HG02623 (cell line): Measurements from ENCODE around the gene HOXA6.

Experiments used
- ATAC-seq: cut with Tn5 transposase; IDR thresholded peaks from one replicate; pipeline ENCODE4 v1.9.1; 2021; ENCODE audit warnings: moderate library complexity; ENCODE audit not compliant: unreplicated experiment

The HOXA6 gene

GRCh38 chr7:27173956-27174873, 26.6 kb upstream of the HOXA6 start, which contains the start of gene HOXA10:
TSS of gene HOXA10 (minus strand) at chr7:27174320. CDS start at chr7:27174306, 14 bp downstream.
- no peak for ATAC-seq

- no peak for ATAC-seq
Observed at GRCh38 chr7:27173511-27173955, 26.0 kb upstream of the HOXA6 start.

GRCh38 chr7:27172823-27173510, 25.4 kb upstream of the HOXA6 start:
- ATAC-seq: no peak

GRCh38 chr7:27172315-27172774, 24.8 kb upstream of the HOXA6 start:
- no peak for ATAC-seq

GRCh38 chr7:27171637-27172314, 24.2 kb upstream of the HOXA6 start:
- ATAC-seq: no peak

- no peak for ATAC-seq
Observed at GRCh38 chr7:27171325-27171636, 23.7 kb upstream of the HOXA6 start.

- no peak for ATAC-seq
Observed at GRCh38 chr7:27170426-27171324, 23.1 kb upstream of the HOXA6 start.

GRCh38 chr7:27169658-27170425, 22.3 kb upstream of the HOXA6 start:
- ATAC-seq: no peak

GRCh38 chr7:27168265-27168947, 20.8 kb upstream of the HOXA6 start:
- no peak for ATAC-seq

- ATAC-seq: no peak
Observed at GRCh38 chr7:27167916-27168264, 20.3 kb upstream of the HOXA6 start.

- ATAC-seq: no peak
Observed at GRCh38 chr7:27166531-27167505, 19.2 kb upstream of the HOXA6 start.

GRCh38 chr7:27165996-27166530, 18.5 kb upstream of the HOXA6 start:
- no peak for ATAC-seq

GRCh38 chr7:27165089-27165995, 17.8 kb upstream of the HOXA6 start, which contains the start of gene HOXA9:
TSS of gene HOXA9 (minus strand) at chr7:27165537. CDS start at chr7:27165457, 80 bp downstream.
- no peak for ATAC-seq

- ATAC-seq: no peak
Observed at GRCh38 chr7:27164367-27165088, 17.0 kb upstream of the HOXA6 start.

GRCh38 chr7:27164045-27164366, 16.4 kb upstream of the HOXA6 start:
- ATAC-seq: no peak
